Measurements from ENCODE around the gene TMED10.

DNA sequence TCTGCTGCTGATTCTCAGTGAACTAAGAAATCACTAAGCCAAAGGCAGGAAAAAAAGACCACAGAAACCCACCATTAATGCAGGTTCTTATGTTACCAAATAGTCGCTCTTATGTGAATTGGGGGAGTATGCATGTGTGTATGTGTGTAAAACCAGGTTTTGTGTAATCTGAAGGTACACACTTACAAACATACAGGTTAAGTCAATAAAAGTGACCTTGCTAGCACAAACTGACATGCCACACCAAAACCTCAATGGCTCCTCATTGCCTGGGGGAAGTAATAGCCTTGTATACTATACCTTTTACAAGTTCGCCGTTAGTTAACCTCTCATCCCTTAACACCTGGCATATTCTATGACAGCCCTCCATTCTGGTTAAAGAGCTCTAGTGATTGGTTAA lies 29.8 kb upstream of the TMED10 start:
- no peak for TF ChIP-seq CTCF (IDR thresholded peaks at IDR 0.05)
- no peak for TF ChIP-seq POLR2A (IDR thresholded peaks at IDR 0.05)
- TF ChIP-seq POLR2AphosphoS5 (IDR thresholded peaks at IDR 0.05): no peak

Measured in prostate gland (tissue), 2 donors.